ENCODE results near the gene TCEA2.

TCEA2 gene

GRCh38 chr20:64024141-64024990 is 38.6 kb upstream of the TCEA2 start:
- no peak overlapping the region for H3K4me3 ChIP-seq (ENCODE audit: low read length)
- TF ChIP-seq, protein P1, sequence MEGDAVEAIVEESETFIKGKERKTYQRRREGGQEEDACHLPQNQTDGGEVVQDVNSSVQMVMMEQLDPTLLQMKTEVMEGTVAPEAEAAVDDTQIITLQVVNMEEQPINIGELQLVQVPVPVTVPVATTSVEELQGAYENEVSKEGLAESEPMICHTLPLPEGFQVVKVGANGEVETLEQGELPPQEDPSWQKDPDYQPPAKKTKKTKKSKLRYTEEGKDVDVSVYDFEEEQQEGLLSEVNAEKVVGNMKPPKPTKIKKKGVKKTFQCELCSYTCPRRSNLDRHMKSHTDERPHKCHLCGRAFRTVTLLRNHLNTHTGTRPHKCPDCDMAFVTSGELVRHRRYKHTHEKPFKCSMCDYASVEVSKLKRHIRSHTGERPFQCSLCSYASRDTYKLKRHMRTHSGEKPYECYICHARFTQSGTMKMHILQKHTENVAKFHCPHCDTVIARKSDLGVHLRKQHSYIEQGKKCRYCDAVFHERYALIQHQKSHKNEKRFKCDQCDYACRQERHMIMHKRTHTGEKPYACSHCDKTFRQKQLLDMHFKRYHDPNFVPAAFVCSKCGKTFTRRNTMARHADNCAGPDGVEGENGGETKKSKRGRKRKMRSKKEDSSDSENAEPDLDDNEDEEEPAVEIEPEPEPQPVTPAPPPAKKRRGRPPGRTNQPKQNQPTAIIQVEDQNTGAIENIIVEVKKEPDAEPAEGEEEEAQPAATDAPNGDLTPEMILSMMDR (IDR thresholded peaks at IDR 0.05; ENCODE audit: insufficient read depth, low read depth, low read length, missing control alignments), result no peak
- no peak for DNase-seq (ENCODE audit: low read depth)

GRCh38 chr20:64025101-64025825 is 37.7 kb upstream of the TCEA2 start:
- DNase-seq (ENCODE audit: low read depth), result no peak
- no peak overlapping the region for H3K4me3 ChIP-seq (ENCODE audit: low read length)
- TF ChIP-seq, protein P1 (IDR thresholded peaks at IDR 0.05; ENCODE audit: insufficient read depth, low read depth, low read length, missing control alignments), result no peak

- DNase-seq (ENCODE audit: low read depth), result no peak
- H3K4me3 ChIP-seq (ENCODE audit: low read length), result no peak overlapping the region
- TF ChIP-seq, protein P1 (IDR thresholded peaks at IDR 0.05; ENCODE audit: insufficient read depth, low read depth, low read length, missing control alignments), result no peak
Measured at GRCh38 chr20:64025826-64026412, 37.1 kb upstream of the TCEA2 start.

DNA sequence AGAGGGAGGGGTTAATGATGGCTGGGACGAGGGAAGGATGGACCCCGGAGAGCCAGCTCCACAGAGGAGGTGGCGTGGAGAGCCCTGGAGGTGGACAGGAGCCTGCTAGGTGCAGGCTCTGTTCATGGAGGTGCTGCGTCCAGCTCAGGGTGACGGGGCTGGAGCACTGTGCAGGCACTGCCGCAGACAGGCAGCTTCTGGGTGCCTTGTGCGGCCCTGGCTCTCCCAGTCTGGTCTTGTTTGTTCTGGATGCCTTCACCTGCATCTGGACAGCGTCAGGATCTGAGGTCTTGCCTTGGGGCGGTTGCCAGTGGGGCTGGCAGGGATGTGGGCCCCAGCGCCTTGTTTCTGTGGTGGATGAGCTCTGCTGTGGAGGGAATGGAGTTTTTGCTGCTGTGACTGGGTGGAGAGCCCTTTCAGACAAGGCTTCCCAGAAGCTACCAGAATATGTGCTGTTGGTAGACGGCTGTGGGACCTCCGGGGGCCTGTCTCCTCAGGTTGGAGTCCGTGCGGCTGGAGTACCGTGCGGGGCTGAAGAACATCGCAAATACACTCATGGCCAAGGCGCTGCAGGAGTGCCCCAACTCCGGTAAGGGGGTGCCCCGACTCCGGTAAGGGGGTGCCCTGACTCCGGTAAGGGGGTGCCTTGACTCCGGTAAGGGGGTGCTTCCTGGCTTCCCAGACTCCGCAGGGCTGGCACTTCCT is 34.9 kb upstream of the TCEA2 start:
- no peak overlapping the region for H3K4me3 ChIP-seq (ENCODE audit: low read length)
- DNase-seq (ENCODE audit: low read depth), result no peak

DNA sequence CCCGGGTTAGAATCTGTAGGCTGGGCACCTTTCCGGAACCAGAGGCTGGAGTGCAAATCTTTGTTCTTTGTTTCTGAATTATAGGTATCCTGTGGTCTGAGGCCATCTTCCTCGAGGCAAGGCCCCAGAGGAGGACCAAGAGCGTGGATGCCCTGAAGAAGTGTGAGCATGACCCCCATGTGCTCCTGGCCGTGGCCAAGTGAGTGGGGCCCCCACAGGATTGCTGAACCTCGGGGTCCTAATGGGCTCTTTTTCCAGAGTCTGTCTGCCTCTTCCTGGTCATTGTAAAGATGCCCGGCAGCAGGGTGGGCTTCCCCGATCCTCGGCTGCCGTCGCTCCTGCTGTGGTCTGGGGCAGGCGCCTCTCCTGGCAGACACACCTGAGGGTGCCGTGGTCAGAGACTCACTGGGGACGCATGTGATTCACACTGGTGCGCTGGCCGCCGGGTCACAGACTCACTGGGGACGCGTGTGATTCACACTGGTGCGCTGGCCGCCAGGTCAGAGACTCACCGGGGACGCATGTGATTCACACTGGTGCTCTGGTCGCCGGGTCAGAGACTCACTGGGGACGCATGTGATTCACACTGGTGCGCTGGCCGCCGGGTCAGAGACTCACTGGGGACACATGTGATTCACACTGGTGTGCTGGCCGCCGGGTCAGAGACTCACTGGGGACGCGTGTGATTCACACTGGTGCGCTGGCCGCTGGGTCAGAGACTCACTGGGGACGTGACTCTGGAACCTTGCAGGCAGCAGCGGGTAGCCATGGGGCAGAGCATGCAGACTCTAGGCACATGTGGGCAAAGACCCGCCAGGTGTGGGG is 33.5 kb upstream of the TCEA2 start:
- TF ChIP-seq, protein P1 (IDR thresholded peaks at IDR 0.05; ENCODE audit: insufficient read depth, low read depth, low read length, missing control alignments), result no peak
- DNase-seq (ENCODE audit: low read depth), result no peak
- H3K4me3 ChIP-seq (ENCODE audit: low read length), result no peak overlapping the region

More for the DNA sequence above, 34.9 kb upstream of the TCEA2 start:
- TF ChIP-seq, protein P1 (IDR thresholded peaks at IDR 0.05; ENCODE audit: insufficient read depth, low read depth, low read length, missing control alignments), result no peak
